HG02943 (cell line): ENCODE results near the gene DRC3.

ENCODE experiments used
- ATAC-seq: cut with Tn5 transposase; IDR thresholded peaks from one replicate; pipeline ENCODE4 v1.9.1; 2021; ENCODE audit warnings: mild to moderate bottlenecking, low read depth, moderate library complexity; ENCODE audit not compliant: unreplicated experiment

The DRC3 gene

GRCh38 chr17:18015593-18015992 lies 42.9 kb downstream of the DRC3 start:
- no peak for ATAC-seq

GRCh38 chr17:18016426-18016825 lies 43.8 kb downstream of the DRC3 start:
- ATAC-seq = no peak

- no peak for ATAC-seq
Observed at GRCh38 chr17:18017958-18018357, 45.3 kb downstream of the DRC3 start.

GRCh38 chr17:18018411-18018921 lies 45.8 kb downstream of the DRC3 start:
- no peak for ATAC-seq

GRCh38 chr17:18019838-18020154 lies 47.1 kb downstream of the DRC3 start:
- no peak for ATAC-seq

GRCh38 chr17:18020971-18021370 lies 48.3 kb downstream of the DRC3 start:
- ATAC-seq = no peak

GRCh38 chr17:18021372-18021771 lies 48.7 kb downstream of the DRC3 start:
- ATAC-seq = no peak

GRCh38 chr17:18025241-18025944 lies 52.7 kb downstream of the DRC3 start:
- ATAC-seq = no peak

GRCh38 chr17:18025945-18026776 lies 53.5 kb downstream of the DRC3 start:
- ATAC-seq = no peak

GRCh38 chr17:18027280-18027679 lies 54.6 kb downstream of the DRC3 start:
- ATAC-seq = no peak

- no peak for ATAC-seq
Observed at GRCh38 chr17:18028114-18028951, 55.7 kb downstream of the DRC3 start.

- no peak for ATAC-seq
Observed at GRCh38 chr17:18028952-18029540, 56.4 kb downstream of the DRC3 start.

- no peak for ATAC-seq
Observed at GRCh38 chr17:18031955-18032354, 59.3 kb downstream of the DRC3 start.

GRCh38 chr17:18033442-18034099 lies 60.9 kb downstream of the DRC3 start:
- peak; percentile 54 for ATAC-seq

GRCh38 chr17:18035704-18036103 lies 63.0 kb downstream of the DRC3 start:
- no peak for ATAC-seq

- no peak for ATAC-seq
Observed at GRCh38 chr17:18037486-18037885, 64.8 kb downstream of the DRC3 start.

GRCh38 chr17:18038149-18038850 lies 65.6 kb downstream of the DRC3 start:
- peak; percentile 3 for ATAC-seq

GRCh38 chr17:18038861-18039534 lies 66.3 kb downstream of the DRC3 start, which contains the start of the genes ATPAF2 and GID4:
Gene ATPAF2 (minus strand): TSS chr17:18039168. CDS start chr17:18039013, 155 bp downstream.
Gene GID4 (plus strand): TSS chr17:18039408. CDS start chr17:18039465, 57 bp downstream.
- ATAC-seq = peak; percentile 84
